Astrocyte (in vitro differentiated cells and primary cell): Measurements from ENCODE around the gene NOTCH4.

Experiments used
- CTCF ChIP-seq: IDR thresholded peaks from 2 replicates; pipeline ENCODE4 v1.5.1; 2011; ENCODE audit warnings: low read depth, mild to moderate bottlenecking, inconsistent platforms, low read length, moderate library complexity; ENCODE audit not compliant: insufficient read depth
- EZH2 ChIP-seq: IDR thresholded peaks from 2 replicates; pipeline ENCODE4 v1.6.1; 2012; ENCODE audit warnings: mild to moderate bottlenecking, low read length, inconsistent platforms; ENCODE audit not compliant: insufficient read depth

- TF ChIP-seq CTCF (no peak), EZH2 (no peak)
Observed at GRCh38 chr6:32170294-32170693, 53.6 kb downstream of the NOTCH4 start.
